Fibroblast of lung (primary cell): ENCODE results near the gene MYH10.

Experiments
- CTCF ChIP-seq, 2 donors: IDR thresholded peaks in 1 of 2; conservative IDR thresholded peaks in 1 of 2; 1 replicate in 1 of 2; 2 replicates in 1 of 2; pipeline ENCODE4 v1.5.1; 2011 to 2012; ENCODE audit warnings: low read length in 2 of 2, control low read depth in 1 of 2, inconsistent platforms in 1 of 2, low read depth in 1 of 2, mild to moderate bottlenecking in 1 of 2
- EZH2 ChIP-seq: IDR thresholded peaks from 2 replicates; pipeline ENCODE4 v1.5.1; 2012; ENCODE audit warnings: low read length, control low read depth, mild to moderate bottlenecking; ENCODE audit errors: missing control alignments

GRCh38 chr17:8667421-8667820, 36.9 kb upstream of the MYH10 start:
- TF ChIP-seq CTCF (conservative IDR thresholded peaks at IDR 0.05 in 1 of 2, IDR thresholded peaks at IDR 0.05 in 1 of 2; ENCODE audit: low read depth in 1 of 2, low read length in 2 of 2), result no peak
- TF ChIP-seq EZH2, result no peak
